Skeletal muscle tissue (tissue), 4 donors: ENCODE measurements around the gene ALAD. TPM values are rescaled to one million over a fixed set of nuclear protein-coding genes. Genes with fewer than 3 reads are reported as not detected.
"Not testable (repeated sequence)": the region's sequence is repeated elsewhere in the genome, so short reads cannot be mapped to it uniquely, and the experiment has no call there.

Experiments
- H3K27ac ChIP-seq: one replicate; pipeline ENCODE4 v1.7.0; 2013; ENCODE audit warnings: mild to moderate bottlenecking, low read depth, low read length, inconsistent platforms
- H3K27me3 ChIP-seq, 3 donors: one replicate each; pipeline ENCODE4 v1.7.0; 2013; ENCODE audit warnings: low read length in 3 of 3; ENCODE audit not compliant: control insufficient read depth in 3 of 3, insufficient read depth in 3 of 3
- H3K36me3 ChIP-seq, 3 donors: one replicate each; pipeline ENCODE4 v1.7.0; 2013; ENCODE audit warnings: low read length in 3 of 3; ENCODE audit not compliant: control insufficient read depth in 3 of 3, insufficient read depth in 3 of 3
- H3K4me1 ChIP-seq, 3 donors: one replicate each; pipeline ENCODE4 v1.7.0; 2013; ENCODE audit warnings: low read length in 3 of 3, mild to moderate bottlenecking in 3 of 3; ENCODE audit not compliant: control insufficient read depth in 3 of 3, insufficient read depth in 3 of 3
- H3K4me3 ChIP-seq, 3 donors: one replicate each; pipeline ENCODE4 v1.7.0; 2013; ENCODE audit warnings: low read length in 3 of 3
- H3K9ac ChIP-seq, 3 donors: one replicate each; pipeline ENCODE4 v1.7.0; 2013; ENCODE audit warnings: low read length in 3 of 3, mild to moderate bottlenecking in 3 of 3, moderate library complexity in 2 of 3, low read depth in 1 of 3
- H3K9me3 ChIP-seq, 3 donors: one replicate each; pipeline ENCODE4 v1.7.0; 2013; ENCODE audit warnings: low read length in 3 of 3; ENCODE audit not compliant: control insufficient read depth in 3 of 3
- total RNA-seq: library from RNA; depleted of rRNA; stranded (reverse); fragments of >200 nt; gene quantifications from one replicate; pipeline ENCODE4 v1.2.3, GENCODE V29; 2014
- donor health status: Osteomylitis.

ALAD gene
- total RNA-seq, 1 donor from 2014 or later, result 8.4 TPM

DNA sequence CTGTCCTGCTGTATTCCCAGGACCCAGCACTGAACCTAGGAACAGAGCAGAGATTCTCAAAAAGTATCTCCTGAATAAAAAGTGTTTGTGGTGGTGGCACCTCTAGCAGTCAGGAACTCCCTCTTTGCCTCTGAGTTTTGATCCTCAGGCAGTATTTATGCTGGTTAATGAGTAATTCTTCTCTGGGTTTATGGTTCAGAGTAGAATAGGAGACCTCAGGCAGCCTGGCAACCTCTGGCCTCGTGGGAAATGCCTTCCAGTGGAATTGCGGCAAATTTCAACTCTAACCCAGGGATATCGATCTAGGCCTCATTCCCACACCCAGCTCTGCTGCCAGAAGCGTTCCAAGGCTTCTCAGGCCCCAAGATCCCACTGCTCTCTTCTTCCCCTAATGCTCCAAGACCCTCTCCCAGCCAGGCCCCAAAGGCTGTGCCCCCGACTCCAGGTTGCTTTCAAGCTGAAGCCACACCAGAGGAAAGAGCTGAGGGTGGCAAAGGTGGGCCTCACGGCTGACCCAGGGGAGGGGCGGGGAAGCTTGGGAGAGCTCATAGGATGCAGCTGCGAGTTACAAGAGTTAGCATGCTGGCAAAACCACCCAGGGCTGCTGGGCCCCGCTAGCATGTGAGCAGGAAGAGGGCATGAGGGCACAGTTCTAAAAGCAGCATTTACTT, 13.4 kb downstream of the ALAD start:
- H3K4me1 ChIP-seq, result no peaks in the 10 kb centered on the region
- no peak overlapping the region for H3K9ac ChIP-seq
- no peaks in the 10 kb centered on the region for H3K27me3 ChIP-seq
- H3K4me3 ChIP-seq, result no peak overlapping the region
- H3K27ac ChIP-seq, result no peak overlapping the region
- peaks cover 50 to 62% (median 54%) of the 10 kb centered on the region in 3 donors for H3K36me3 ChIP-seq
- no peaks in the 10 kb centered on the region for H3K9me3 ChIP-seq

DNA sequence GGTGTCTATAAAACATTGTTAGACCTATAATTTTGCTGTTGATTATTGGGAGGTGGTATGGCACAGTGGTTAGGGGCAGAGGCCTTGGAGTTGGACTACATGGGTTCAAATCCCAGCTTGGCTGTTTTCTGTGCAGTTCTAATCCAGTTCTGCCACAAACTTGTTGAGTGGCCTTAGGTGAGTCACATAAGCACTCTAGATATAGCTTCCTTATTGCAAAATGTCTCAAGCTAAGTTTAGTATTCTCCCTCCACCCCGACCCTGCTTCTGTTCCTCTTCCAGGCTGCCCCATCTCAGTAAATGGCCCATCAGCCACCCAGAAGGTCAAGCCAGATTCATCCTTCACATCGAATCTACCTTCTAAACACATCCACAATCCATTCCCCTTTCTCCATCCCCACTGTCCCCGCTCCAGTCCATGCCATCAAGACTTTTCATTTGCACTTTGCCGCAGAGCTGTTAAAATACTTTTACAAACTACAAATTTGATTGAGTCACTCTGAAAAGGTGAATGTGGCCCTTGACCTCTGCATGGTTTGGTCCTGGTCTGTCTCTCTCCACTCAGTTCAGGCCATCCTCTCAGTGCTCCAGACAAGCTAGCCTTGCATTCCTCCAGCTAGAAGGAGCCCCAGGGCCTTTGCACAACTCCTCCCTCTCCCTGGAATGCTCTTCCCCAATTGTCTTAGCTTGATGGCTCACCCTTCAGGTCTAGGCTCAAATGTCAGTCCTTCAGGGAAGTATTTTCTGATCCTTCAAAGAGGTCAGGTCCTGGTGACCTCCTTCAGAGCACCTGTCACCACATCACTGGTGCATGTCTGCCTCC, 14.3 kb downstream of the ALAD start:
- H3K9ac ChIP-seq, result no peak overlapping the region
- no peaks in the 10 kb centered on the region for H3K27me3 ChIP-seq
- H3K4me1 ChIP-seq, result no peaks in the 10 kb centered on the region
- H3K36me3 ChIP-seq, result peaks cover 42 to 54% (median 46%) of the 10 kb centered on the region in 3 donors
- no peak overlapping the region for H3K27ac ChIP-seq
- no peaks in the 10 kb centered on the region for H3K9me3 ChIP-seq
- no peak overlapping the region for H3K4me3 ChIP-seq

DNA sequence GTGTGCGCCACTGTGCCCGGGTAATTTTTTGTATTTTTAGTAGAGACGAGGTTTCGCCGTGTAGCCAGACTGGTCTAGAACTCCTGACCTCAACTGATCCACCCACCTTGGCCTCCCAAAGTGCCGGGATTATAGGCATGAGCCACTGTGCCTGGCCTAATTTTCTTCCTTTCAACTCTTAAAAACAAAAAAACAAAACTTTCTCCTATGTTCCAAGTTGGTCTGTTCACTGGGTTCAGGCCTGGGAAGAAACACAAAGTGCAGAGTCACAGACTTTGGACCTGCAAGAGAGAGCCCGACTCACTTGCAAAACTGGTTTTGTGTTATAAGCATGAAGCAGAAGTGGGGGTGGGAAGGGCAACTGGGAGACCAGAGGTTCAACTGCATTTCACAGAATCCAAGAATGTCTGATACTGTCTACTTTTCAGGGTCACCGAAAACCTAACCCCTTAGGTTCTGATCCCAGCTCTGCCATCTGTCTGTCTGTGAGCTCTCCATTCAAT, 19.1 kb downstream of the ALAD start:
- Histone ChIP-seq H3K27me3 (no peaks in the 10 kb centered on the region), H3K9ac (no peak overlapping the region), H3K9me3 (no peaks in the 10 kb centered on the region)

DNA sequence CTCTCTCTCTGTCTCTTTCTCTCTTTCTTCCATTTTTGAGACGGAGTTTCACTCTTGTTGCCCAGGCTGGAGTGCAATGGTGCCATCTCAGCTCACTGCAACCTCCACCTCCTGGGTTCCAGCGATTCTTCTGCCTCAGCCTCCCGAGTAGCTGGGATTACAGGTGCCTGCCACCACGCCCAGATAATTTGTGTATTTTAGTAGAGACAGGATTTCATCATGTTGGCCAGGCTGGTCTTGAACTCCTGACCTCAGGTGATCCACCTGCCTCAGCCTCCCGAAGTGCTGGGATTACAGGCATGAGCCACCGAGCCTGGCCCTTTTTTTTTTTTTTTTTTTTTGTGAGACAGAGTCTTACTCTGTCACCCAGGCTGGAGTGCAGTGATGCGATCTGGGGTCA, 19.6 kb downstream of the ALAD start:
- not testable (repeated sequence) for H3K9ac ChIP-seq, H3K27ac ChIP-seq, H3K4me1 ChIP-seq, H3K27me3 ChIP-seq, H3K4me3 ChIP-seq, H3K9me3 ChIP-seq, H3K36me3 ChIP-seq

More for the DNA sequence above, 19.1 kb downstream of the ALAD start:
- peaks cover 2 to 3% (median 3%) of the 10 kb centered on the region in 3 donors for H3K4me1 ChIP-seq
- no peak overlapping the region for H3K4me3 ChIP-seq
- peaks cover 3 to 10% (median 3%) of the 10 kb centered on the region in 3 donors for H3K36me3 ChIP-seq
- no peak overlapping the region for H3K27ac ChIP-seq

DNA sequence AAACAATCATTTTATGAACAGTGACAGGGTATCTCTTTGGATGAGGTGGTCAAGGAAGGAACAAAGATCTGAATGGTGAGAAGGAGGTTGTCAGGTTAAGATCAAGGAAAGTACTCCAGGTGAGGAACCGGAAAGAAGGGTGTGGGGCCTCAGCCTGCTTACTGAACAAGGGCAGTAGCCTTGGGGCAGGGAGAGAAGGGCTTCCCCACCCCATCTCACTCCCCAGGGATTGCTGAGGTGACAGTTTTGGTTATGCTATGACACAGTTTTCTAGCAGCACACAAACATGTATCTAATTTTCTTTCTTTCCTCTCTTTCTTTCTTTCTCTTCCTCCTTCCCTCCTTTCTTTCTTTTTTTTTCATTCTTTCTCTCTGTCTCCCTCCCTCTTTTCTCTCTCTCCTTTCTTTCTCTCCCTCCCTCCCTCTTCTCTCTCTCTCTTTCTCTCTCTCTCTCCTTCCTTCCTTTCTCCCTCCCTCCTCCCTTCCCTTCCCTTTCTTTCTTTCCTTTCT, 20.2 kb downstream of the ALAD start:
- Histone ChIP-seq H3K36me3 (peaks cover 0 to 3% (median 0%) of the 10 kb centered on the region in 3 donors), H3K27ac (no peak overlapping the region), H3K9me3 (no peaks in the 10 kb centered on the region), H3K4me1 (peaks cover 2 to 4% (median 3%) of the 10 kb centered on the region in 3 donors), H3K9ac (no peak overlapping the region), H3K27me3 (no peaks in the 10 kb centered on the region), H3K4me3 (no peak overlapping the region)

DNA sequence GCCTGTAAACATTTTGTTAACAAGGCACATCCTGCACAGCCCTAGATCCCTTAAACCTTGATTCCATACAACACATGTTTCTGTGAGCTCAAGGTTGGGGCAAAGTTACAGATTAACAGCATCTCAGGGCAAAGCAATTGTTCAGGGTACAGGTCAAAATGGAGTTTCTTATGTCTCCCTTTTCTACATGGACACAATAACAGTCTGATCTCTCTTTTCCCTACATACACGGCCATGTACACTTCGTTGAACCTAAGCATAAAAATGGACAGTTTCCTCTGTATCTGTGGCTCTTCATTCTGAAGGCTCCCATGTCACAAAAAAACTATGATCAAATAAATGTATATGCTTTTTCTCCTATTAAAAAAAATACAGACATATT, 21.3 kb downstream of the ALAD start:
- H3K36me3 ChIP-seq, H3K4me3 ChIP-seq, H3K9me3 ChIP-seq, H3K27me3 ChIP-seq, H3K27ac ChIP-seq, H3K9ac ChIP-seq: not testable (repeated sequence)
- H3K4me1 ChIP-seq, result peaks cover 5 to 12% (median 7%) of the 10 kb centered on the region in 3 donors

DNA sequence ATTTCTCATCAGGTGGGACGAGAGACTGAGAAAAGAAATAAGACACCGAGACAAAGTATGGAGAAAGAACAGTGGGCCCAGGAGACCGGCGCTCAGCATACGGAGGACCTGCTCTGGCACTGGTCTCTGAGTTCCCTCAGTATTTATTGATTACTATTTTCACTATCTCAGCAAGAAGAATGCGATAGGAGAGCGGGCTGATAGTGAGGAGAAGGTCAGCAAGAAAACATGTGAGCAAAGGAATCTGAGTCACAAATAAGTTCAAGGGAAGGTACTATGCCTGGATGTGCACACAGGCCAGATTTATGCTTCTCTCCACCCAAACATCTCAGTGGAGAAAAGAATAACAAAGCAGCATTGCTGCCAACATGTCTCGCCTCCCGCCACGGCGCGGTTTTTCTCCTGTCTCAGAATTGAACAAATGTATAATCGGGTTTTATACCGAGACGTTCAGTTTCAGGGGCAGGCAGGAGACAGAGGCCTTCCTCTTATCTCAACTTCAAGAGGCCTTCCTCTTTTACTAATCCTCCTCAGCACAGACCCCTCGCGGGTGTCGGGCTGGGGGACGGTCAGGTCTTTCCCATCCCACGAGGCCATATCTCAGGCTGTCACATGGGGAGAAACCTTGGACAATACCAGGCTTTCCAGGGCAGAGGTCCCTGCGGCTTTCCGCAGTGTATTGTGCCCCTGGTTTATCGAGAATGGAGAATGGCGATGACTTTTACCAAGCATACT, 21.8 kb downstream of the ALAD start:
- H3K4me1 ChIP-seq, result peaks cover 5 to 12% (median 7%) of the 10 kb centered on the region in 3 donors
- not testable (repeated sequence) for H3K9ac ChIP-seq, H3K36me3 ChIP-seq, H3K4me3 ChIP-seq, H3K27ac ChIP-seq, H3K9me3 ChIP-seq, H3K27me3 ChIP-seq

DNA sequence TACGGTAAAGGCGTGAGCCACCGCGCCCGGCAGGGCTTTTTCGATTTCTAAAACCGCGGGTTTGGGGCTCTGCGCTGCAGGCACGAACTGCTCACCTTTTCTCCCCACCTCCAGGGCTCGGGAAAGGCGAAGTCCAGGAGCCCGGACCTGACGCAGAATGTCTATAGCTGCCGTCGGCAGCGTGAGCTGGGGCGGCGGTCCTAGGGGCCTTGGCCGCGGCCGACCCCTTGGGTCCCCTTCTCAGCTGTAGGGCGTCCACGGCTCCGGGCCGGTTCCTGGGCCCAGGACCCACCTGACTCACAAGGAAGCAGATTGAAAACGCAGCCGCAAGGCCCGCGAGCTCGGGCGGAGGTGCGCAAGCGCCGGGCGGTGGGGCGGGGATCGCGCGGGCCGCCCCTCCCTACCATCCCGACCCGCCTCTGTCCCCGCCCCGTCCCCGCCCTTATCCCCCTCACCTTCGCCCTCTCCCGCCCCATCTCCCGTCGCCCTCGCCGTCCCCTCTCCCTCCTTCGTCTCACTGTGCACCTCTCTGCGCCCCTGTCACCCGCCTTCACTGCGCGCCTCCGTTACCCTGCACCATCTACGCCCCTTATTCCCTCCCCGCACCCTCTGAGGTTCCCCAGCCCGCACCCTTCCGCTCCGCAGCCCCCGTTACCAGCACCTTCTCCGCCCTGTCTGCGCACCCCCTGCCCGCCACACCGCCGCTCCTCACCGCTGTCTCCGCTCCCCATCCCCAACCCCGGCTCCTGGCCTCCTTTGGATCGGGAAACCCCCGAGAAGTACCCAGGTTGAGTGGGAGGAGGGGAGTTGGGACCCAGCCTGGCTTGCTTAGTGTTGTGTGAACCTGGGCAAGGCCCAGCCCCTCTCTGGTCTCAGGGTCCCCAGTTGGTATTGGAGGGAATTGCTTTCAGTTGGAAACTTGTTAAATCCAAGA, 24.2 kb downstream of the ALAD start, which contains the start of gene HDHD3:
TSS of gene HDHD3 (minus strand) at position 353 of the 934 bp plus-strand sequence. CDS start 2,632 bp downstream, outside the sequence.
- H3K36me3 ChIP-seq, result peaks cover 0 to 26% (median 12%) of the 10 kb centered on the region in 3 donors
- H3K9me3 ChIP-seq, result no peaks in the 10 kb centered on the region
- H3K4me3 ChIP-seq, result peak within 1 kb of the TSS; percentile 75 to 88 (median 83)
- H3K4me1 ChIP-seq, result peaks cover 5 to 12% (median 7%) of the 10 kb centered on the region in 3 donors
- peak within 1 kb of the TSS; percentile 80 to 94 (median 88) for H3K9ac ChIP-seq
- H3K27ac ChIP-seq, result peak within 1 kb of the TSS; percentile 30
- H3K27me3 ChIP-seq, result no peaks in the 10 kb centered on the region
